ENCODE measurements around the gene OTX1. TPM values are rescaled to one million over a fixed set of nuclear protein-coding genes. Genes with fewer than 3 reads are reported as not detected.
"Not testable (repeated sequence)": the region's sequence is repeated elsewhere in the genome, so short reads cannot be mapped to it uniquely, and the experiment has no call there.

OTX1 gene
- total RNA-seq, 2 donors from 2014 or later = not detected

DNA sequence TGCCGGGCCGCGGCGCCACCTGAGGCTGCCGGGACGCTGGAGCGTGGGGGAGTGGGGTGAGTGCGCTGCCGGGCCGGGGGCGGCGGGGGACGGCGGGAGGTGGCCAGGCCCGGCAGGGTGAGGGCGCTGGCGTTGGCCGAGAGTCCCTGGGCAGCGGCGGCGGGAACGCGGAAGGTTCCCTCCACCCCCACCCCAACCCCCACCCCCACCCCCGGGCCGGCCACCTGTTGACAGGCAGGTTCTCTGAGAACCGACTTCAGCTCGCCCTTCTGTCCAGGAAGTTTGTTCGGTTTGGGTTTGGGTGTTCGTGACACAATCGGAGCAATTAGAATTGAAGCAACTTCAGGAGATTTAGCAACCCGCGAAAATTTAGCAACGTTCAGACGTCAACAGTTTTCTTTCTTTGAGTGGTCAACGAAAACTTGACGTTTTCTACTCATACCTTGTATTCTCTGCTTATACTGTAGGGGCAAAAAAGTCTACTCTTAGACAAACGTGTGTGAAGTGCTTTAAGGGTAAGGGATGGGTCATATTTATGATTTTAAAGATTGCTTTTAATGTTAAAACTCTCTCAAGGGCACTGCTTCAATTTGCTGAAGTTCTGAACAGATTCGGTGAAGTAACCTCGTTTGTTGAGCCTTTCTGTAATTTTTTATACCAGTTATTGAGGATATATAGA lies 9.3 kb downstream of the OTX1 start:
- peak overlapping the region; percentile 48 for H3K4me3 Mint-ChIP-seq
- H3K27me3 Mint-ChIP-seq = peaks cover 68% of the 10 kb centered on the region
- H3K27ac Mint-ChIP-seq = no peak overlapping the region
- H3K36me3 Mint-ChIP-seq (ENCODE audit: low read depth) = no peaks in the 10 kb centered on the region
- no peak for ATAC-seq (replicated peaks)
- H3K9me3 Mint-ChIP-seq = no peaks in the 10 kb centered on the region
- H3K4me1 Mint-ChIP-seq = peaks cover 12% of the 10 kb centered on the region

DNA sequence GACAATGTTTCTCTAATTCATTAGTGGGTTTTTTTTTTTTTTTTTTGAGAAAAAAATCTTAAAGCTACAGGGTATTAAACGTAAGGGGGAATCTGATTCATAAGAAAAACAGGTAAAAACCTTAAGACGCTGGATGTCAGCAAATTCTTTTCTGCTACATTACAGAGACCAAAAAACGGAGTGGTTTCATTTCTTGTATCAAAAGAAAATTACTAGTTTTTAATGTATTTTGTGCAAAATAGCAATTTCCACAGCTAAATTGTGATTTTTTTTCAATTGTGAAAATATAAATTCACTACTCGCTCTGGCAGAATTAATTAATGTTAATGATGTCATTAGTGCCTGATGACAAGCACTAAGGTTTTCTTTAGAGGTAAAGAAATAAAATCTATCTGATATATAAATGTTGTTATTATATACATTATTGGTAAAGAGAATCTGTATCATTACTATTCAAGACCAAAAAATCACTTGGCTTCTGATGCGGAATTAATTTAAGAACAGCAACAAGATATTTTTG lies 9.9 kb downstream of the OTX1 start:
- ATAC-seq (replicated peaks) = no peak
- Mint-ChIP-seq H3K9me3 (no peaks in the 10 kb centered on the region), H3K27ac (no peak overlapping the region), H3K36me3 (ENCODE audit: low read depth) (no peaks in the 10 kb centered on the region), H3K4me3 (peak overlapping the region; percentile 48), H3K4me1 (peaks cover 12% of the 10 kb centered on the region), H3K27me3 (peaks cover 67% of the 10 kb centered on the region)

DNA sequence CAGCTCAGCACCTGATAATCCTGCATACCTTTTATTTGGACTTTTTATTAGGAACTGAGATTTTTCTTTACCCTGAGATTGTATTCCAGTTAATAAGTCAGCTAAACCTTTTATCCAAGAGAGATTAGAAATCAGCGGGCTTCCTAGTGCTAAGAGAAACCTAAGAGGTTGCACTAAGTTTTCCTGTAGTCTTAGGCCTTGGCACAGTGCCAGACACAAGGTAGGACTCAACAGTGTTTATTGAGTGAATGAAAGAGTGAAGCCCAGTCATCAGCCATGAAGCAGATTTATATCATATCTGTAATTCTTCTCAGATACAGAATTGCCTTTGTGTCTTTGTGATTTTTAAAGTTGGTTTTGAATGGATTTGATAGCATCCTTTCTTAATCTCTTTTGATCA lies 13.6 kb downstream of the OTX1 start:
- H3K36me3 Mint-ChIP-seq (ENCODE audit: low read depth) = no peaks in the 10 kb centered on the region
- H3K9me3 Mint-ChIP-seq = no peaks in the 10 kb centered on the region
- no peak overlapping the region for H3K4me3 Mint-ChIP-seq
- no peak for ATAC-seq (replicated peaks)
- no peak overlapping the region for H3K27ac Mint-ChIP-seq
- no peaks in the 10 kb centered on the region for H3K4me1 Mint-ChIP-seq
- peaks cover 58% of the 10 kb centered on the region for H3K27me3 Mint-ChIP-seq

DNA sequence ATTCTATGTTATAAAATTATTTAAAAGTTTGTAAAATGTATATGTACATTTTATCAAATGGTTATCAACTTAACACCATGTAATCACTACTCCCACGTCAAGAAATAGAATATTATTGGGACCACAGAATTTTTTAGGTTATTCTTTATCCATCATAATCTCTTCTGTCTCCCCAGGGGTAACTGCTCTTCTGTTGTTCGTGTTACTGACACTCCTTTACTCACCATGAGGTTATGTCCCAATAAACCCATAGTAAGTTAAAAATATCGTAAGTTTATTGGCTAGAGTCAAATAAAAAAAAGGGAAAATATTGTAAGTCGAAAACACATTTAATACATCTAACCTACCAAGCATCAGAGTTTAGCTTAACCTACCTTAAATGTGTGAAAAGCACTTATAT lies 14.0 kb downstream of the OTX1 start:
- Mint-ChIP-seq H3K36me3 (ENCODE audit: low read depth) (no peaks in the 10 kb centered on the region), H3K27me3 (peaks cover 58% of the 10 kb centered on the region), H3K4me1 (no peaks in the 10 kb centered on the region), H3K4me3 (no peak overlapping the region), H3K9me3 (no peaks in the 10 kb centered on the region), H3K27ac (no peak overlapping the region)
- ATAC-seq (replicated peaks) = no peak

DNA sequence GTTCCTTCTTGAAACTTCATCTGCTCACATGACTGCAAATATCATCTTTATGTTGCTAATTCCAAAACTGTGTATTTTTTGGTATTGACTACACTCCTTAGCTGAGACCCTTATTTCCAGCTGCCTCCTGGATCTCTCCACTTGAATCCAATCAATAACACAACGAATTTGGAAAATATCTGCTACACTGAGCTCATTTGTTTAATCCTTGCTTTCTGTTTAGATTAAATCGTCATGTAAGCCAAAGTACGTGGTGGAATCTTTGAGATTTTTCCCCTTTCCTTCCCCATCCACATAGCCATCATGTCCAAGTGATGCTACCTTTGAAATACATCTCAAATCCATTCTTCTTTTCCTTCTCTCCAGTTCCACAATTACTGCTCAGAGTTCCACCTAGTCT lies 15.6 kb downstream of the OTX1 start:
- no peak for ATAC-seq (replicated peaks)
- Mint-ChIP-seq H3K27ac (no peak overlapping the region), H3K27me3 (peaks cover 49% of the 10 kb centered on the region), H3K4me3 (no peak overlapping the region), H3K36me3 (ENCODE audit: low read depth) (no peaks in the 10 kb centered on the region), H3K9me3 (no peaks in the 10 kb centered on the region), H3K4me1 (no peaks in the 10 kb centered on the region)

DNA sequence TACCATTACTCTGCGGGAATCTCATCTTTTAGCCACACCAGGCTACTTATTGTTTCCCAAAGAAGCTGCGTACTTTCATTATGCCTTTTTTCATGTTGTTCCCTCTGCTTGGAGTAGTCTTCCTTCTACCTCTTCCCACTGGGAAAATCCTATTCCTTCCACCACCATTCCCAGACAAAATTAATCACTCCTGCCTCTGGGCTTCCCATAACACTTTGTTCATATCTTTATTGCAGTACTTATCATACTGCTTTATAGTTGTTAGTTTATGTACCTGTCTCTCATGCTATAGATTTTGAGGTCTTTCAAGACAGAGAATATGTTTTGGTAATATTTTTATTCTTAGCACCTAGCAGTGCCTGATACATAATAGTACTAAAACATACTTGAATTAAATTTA lies 16.2 kb downstream of the OTX1 start:
- Mint-ChIP-seq H3K27ac (no peak overlapping the region), H3K9me3 (no peaks in the 10 kb centered on the region)
- ATAC-seq (replicated peaks) = no peak

DNA sequence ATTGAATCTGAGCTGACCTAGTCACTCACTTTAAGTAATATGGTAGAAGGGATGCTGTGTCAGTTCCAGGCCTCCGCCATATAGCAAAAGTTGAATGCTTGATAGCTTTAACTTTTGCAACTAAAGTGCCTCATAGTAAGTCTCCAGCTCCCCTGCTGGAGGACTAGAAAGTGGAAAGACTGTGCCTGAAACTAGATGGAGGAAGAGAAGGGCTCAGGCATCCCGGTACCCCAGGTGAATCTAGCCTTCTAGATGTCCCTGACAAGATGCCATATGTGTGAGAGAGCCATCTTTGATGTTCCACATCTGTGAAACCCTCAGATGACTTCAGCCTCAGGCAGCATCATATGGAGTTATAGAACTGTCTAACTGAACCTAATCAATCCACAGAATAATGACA lies 21.0 kb downstream of the OTX1 start:
- peaks cover 14% of the 10 kb centered on the region for H3K27me3 Mint-ChIP-seq
- H3K4me3 Mint-ChIP-seq = no peak overlapping the region
- no peaks in the 10 kb centered on the region for H3K4me1 Mint-ChIP-seq
- H3K9me3 Mint-ChIP-seq = no peaks in the 10 kb centered on the region
- no peak for ATAC-seq (replicated peaks)
- H3K27ac Mint-ChIP-seq = no peak overlapping the region
- no peaks in the 10 kb centered on the region for H3K36me3 Mint-ChIP-seq (ENCODE audit: low read depth)

More for the DNA sequence above, 16.2 kb downstream of the OTX1 start:
- peaks cover 46% of the 10 kb centered on the region for H3K27me3 Mint-ChIP-seq
- H3K4me1 Mint-ChIP-seq = no peaks in the 10 kb centered on the region
- H3K4me3 Mint-ChIP-seq = no peak overlapping the region
- no peaks in the 10 kb centered on the region for H3K36me3 Mint-ChIP-seq (ENCODE audit: low read depth)

DNA sequence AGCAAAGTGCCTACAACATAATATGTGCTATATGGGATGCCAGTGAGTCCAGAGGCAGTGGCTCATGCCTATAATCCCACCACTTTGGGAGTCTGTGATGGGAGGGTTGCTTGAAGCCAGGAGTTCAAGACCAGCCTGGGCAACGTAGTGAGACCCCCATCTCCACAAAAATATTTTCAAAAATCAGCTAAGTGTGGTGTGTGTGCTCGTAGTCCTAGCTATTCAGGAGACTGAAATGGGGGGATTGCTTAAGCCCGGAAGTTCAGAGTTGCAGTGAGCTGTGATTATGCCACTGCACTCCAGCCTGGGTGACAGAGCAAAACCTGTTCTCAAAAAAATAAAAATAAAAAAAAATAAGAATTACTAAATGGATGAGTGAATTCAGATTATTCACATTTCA lies 23.4 kb downstream of the OTX1 start:
- H3K36me3 Mint-ChIP-seq (ENCODE audit: low read depth) = no peaks in the 10 kb centered on the region
- no peaks in the 10 kb centered on the region for H3K9me3 Mint-ChIP-seq
- H3K4me1 Mint-ChIP-seq = no peaks in the 10 kb centered on the region
- no peak overlapping the region for H3K27ac Mint-ChIP-seq
- no peak for ATAC-seq (replicated peaks)
- no peak overlapping the region for H3K4me3 Mint-ChIP-seq
- H3K27me3 Mint-ChIP-seq = peaks cover 13% of the 10 kb centered on the region

DNA sequence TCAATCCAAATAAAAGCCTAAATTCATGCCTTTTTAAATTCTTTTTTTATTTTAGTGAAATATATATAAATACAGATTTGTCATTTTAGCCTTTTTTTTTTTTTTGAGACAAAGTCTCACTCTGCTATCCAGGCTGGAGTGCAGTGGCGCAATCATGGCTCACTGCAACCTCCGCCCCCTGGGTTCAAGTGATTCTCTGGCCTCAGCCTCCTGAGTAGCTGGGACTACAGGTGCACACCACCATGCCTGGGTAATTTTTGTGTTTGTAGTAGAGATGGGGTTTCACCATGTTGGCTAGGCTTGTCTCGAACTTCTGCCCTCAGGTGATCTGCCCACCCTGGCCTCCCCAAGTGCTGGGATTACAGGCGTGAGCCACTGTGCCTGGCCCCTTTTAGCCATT lies 23.8 kb downstream of the OTX1 start:
- not testable (repeated sequence) for ATAC-seq (replicated peaks)

DNA sequence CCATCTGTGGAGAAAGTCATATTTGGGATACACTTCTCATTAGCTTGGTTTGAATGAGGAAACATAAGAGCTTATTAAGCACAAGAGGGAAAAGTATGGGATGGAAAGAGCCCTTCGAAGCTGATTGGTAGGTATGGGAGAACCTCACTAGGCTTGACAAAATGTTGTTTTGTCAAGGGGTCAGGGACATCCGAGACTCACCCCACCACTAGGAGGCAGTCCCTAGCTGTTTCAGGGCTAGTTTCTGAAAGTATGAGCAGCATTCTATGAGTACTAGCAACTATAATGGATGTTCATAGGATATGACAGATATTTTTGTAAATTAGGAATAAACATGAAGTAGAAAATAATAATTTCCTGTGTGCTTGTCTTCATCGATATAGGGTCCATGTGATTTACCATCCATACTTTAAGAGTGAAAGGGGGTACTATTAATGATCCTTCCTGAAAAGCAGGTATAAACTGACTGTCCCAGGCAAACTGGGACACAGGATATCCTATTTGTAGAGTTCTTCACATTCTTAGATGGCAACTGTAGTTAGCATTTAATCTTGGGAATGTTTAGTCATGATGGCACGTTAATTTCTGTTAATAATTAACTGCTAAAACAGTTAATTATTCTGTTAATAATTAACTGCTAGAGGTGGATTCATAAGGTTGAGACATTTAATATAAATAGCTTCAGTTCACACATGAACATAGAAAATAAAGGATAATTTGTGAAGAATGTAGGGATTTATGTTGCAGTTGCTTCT lies 28.4 kb downstream of the OTX1 start:
- H3K4me1 Mint-ChIP-seq = no peaks in the 10 kb centered on the region
- ATAC-seq (replicated peaks) = no peak
- H3K4me3 Mint-ChIP-seq = no peak overlapping the region
- peaks cover 17% of the 10 kb centered on the region for H3K27me3 Mint-ChIP-seq
- H3K27ac Mint-ChIP-seq = no peak overlapping the region
- no peaks in the 10 kb centered on the region for H3K9me3 Mint-ChIP-seq
- no peaks in the 10 kb centered on the region for H3K36me3 Mint-ChIP-seq (ENCODE audit: low read depth)

More for the DNA sequence above, 23.8 kb downstream of the OTX1 start:
- H3K27ac Mint-ChIP-seq; H3K4me3 Mint-ChIP-seq; H3K36me3 Mint-ChIP-seq (ENCODE audit: low read depth); H3K9me3 Mint-ChIP-seq; H3K4me1 Mint-ChIP-seq: not testable (repeated sequence)
- H3K27me3 Mint-ChIP-seq = peaks cover 13% of the 10 kb centered on the region

DNA sequence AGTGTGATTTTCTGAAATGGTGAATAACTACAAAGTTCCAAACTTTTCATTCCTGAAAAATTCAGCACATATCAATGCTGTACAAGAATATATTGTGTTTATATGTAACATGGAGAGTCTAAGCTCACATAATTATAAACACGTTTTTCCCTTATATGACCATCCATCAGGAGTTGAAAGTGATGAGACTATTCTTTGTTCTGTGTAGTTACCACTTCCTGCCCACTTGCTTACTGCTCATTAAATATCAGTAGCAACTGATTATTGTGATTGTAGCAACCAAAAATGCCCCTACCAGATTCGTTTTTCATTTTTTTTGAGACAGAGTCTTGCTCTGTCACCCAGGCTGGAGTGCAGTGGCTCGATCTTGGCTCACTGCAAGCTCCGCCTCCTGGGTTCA lies 30.8 kb downstream of the OTX1 start:
- Mint-ChIP-seq H3K4me1 (no peaks in the 10 kb centered on the region), H3K27me3 (peaks cover 24% of the 10 kb centered on the region), H3K4me3 (no peak overlapping the region), H3K9me3 (peaks cover 3% of the 10 kb centered on the region), H3K36me3 (ENCODE audit: low read depth) (no peaks in the 10 kb centered on the region), H3K27ac (no peak overlapping the region)
- ATAC-seq (replicated peaks) = no peak

DNA sequence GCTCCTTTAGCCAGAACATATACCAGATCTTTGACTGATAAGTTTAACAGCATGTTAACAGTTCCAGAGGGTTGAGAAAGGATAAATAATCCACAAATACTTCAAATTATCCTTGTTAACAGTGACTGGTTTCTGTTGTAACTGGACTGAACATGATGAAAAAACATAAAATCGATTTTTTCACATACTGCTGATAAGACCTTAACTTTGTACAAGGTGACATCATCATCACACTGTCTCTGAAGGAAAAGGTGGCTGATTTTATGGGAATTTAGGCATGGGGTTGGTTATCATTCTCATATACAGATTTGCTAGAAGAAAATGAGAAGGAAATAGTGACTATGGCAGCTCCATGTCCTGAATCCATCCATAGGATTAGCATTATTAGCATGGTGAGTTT lies 36.1 kb downstream of the OTX1 start:
- Mint-ChIP-seq H3K4me3 (no peak overlapping the region), H3K27me3 (peaks cover 21% of the 10 kb centered on the region), H3K9me3 (peaks cover 3% of the 10 kb centered on the region), H3K4me1 (no peaks in the 10 kb centered on the region), H3K36me3 (ENCODE audit: low read depth) (no peaks in the 10 kb centered on the region), H3K27ac (no peak overlapping the region)
- ATAC-seq (replicated peaks) = no peak

DNA sequence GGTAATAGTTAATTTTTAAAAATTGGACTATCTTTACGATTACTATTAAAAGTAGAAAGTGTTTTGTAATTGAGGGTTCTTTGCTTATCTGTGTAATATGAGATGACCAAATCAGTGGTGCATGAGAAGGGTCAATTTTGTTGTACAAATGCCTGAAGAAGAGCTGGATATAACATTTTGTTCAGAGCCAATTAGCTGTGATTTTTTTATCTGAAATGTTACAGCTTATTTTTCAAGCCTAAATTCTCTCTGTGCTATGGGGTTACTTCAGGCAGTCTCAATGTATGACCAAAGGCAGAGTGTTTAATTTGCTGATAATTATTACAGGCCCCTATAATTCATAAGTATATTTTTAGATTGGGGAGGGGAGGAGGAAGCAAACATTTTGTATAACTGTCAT lies 41.8 kb downstream of the OTX1 start:
- Mint-ChIP-seq H3K4me3 (no peak overlapping the region), H3K27ac (no peak overlapping the region)
- no peak for ATAC-seq (replicated peaks)

DNA sequence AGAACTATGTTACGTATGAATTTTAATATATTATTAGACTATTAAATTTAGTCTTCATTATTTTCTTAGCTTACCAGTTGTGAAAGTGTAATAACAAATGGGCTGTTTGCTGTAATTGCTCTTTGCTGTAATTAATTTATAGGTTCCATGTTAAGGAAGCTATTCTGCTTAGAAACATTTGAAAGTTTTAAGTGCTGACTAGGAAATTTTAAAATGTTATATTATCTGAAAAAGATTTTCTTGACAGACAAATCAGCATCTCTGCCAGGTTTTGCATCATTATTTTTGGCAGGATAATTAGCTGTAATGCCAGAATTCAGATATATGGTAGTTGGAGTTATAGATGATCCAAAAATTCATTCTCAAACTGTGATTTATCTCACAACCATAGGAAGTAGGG lies 42.2 kb downstream of the OTX1 start:
- H3K4me3 Mint-ChIP-seq = no peak overlapping the region
- no peak overlapping the region for H3K27ac Mint-ChIP-seq
- ATAC-seq (replicated peaks) = no peak
- no peaks in the 10 kb centered on the region for H3K36me3 Mint-ChIP-seq (ENCODE audit: low read depth)
- H3K4me1 Mint-ChIP-seq = no peaks in the 10 kb centered on the region
- H3K27me3 Mint-ChIP-seq = peaks cover 19% of the 10 kb centered on the region
- no peaks in the 10 kb centered on the region for H3K9me3 Mint-ChIP-seq

More for the DNA sequence above, 41.8 kb downstream of the OTX1 start:
- Mint-ChIP-seq H3K36me3 (ENCODE audit: low read depth) (no peaks in the 10 kb centered on the region), H3K4me1 (no peaks in the 10 kb centered on the region), H3K27me3 (peaks cover 19% of the 10 kb centered on the region), H3K9me3 (no peaks in the 10 kb centered on the region)

DNA sequence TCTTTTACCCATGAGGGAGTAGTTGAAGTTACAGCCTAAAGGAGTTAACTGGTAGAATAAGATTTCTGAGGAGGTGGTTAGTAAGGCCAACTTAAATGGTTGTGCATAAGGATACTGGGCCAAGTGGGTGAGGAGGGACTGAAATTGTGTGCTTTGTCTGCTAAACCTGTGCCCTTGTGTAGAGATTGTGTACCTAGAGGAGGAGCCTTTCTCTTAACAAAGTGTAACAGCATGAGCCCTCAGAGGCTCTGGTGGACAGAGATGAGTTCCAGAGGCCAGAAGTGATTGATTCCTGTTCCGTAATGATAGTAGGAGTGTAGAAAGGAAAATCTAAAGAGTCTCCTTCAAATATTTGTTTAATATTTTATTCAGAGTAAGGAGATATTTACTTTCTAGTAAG lies 42.9 kb downstream of the OTX1 start:
- Mint-ChIP-seq H3K27me3 (peaks cover 19% of the 10 kb centered on the region), H3K36me3 (ENCODE audit: low read depth) (no peaks in the 10 kb centered on the region), H3K4me1 (no peaks in the 10 kb centered on the region), H3K4me3 (no peak overlapping the region), H3K27ac (no peak overlapping the region), H3K9me3 (no peaks in the 10 kb centered on the region)
- ATAC-seq (replicated peaks) = no peak

All from activated T-helper 17 cell treated with anti-CD3 and anti-CD28 coated beads, Interleukin-2, amount 50 U/mL, for 72 hours (primary cell).